HCT116 (cell line): ENCODE measurements around the gene CACNA1S.

Experiments used
- EGR1 ChIP-seq: IDR thresholded peaks from 2 replicates; pipeline ENCODE4 v1.6.1; 2012; ENCODE audit warnings: low read depth
- EZH2 ChIP-seq: fragments of 200-600 bp; sonication (generic); IDR thresholded peaks from 2 replicates; pipeline ENCODE4 v1.6.1; 2017; ENCODE audit warnings: antibody characterized with exemption, mixed run types
- POLR2A ChIP-seq: IDR thresholded peaks from 2 replicates; pipeline ENCODE4 v1.7.0; 2011; ENCODE audit warnings: borderline replicate concordance; ENCODE audit not compliant: insufficient read depth, insufficient read length; ENCODE audit errors: extremely low read depth
- POLR2AphosphoS5 ChIP-seq: IDR thresholded peaks from 2 replicates; pipeline ENCODE4 v1.6.1; 2011; ENCODE audit warnings: mild to moderate bottlenecking, low read depth, low read length, moderate library complexity
- RAD21 ChIP-seq: IDR thresholded peaks from 2 replicates; pipeline ENCODE4 v1.6.1; 2012; ENCODE audit warnings: low read depth, mild to moderate bottlenecking
- REST ChIP-seq: IDR thresholded peaks from 2 replicates; pipeline ENCODE4 v1.6.1; 2012; ENCODE audit warnings: low read depth
- SIN3A ChIP-seq: IDR thresholded peaks from 2 replicates; pipeline ENCODE4 v1.6.1; 2012; ENCODE audit warnings: low read depth
- SP1 ChIP-seq: IDR thresholded peaks from 2 replicates; pipeline ENCODE4 v1.6.1; 2012; ENCODE audit warnings: low read depth
- SRF ChIP-seq: IDR thresholded peaks from 2 replicates; pipeline ENCODE4 v1.6.1; 2012; ENCODE audit warnings: low read depth
- TCF7L2 ChIP-seq: IDR thresholded peaks from 2 replicates; pipeline ENCODE4 v1.7.0; 2011; ENCODE audit warnings: borderline replicate concordance, inconsistent platforms; ENCODE audit not compliant: insufficient read depth, insufficient read length; ENCODE audit errors: extremely low read depth
- YY1 ChIP-seq: IDR thresholded peaks from 2 replicates; pipeline ENCODE4 v1.6.1; 2011; ENCODE audit warnings: low read length, low read depth, moderate library complexity, mild to moderate bottlenecking; ENCODE audit not compliant: insufficient replicate concordance; ENCODE audit errors: extremely low read depth
- ZFX ChIP-seq: fragments of 450-650 bp; IDR thresholded peaks from 2 replicates; pipeline ENCODE4 v1.6.1; 2017
- ZNF274 ChIP-seq: fragments of 200-500 bp; sonication (Bioruptor generic); IDR thresholded peaks from 2 replicates; pipeline ENCODE4 v1.6.1; 2014; ENCODE audit warnings: mild to moderate bottlenecking, low read depth, low read length, inconsistent platforms
- TF ChIP-seq, protein P1 (sequence below), 3 experiments: fragments of 200-600 bp in 1 of 3; sonication (generic) in 1 of 3; IDR thresholded peaks in 2 of 3; conservative IDR thresholded peaks in 1 of 3; 2 replicates each; pipeline ENCODE4 v1.5.1; 2012 to 2017; ENCODE audit warnings: low read depth in 2 of 3, low read length in 2 of 3, antibody characterized with exemption in 1 of 3, borderline replicate concordance in 1 of 3, control low read depth in 1 of 3, mild to moderate bottlenecking in 1 of 3, mixed read lengths in 1 of 3, mixed run types in 1 of 3, moderate library complexity in 1 of 3; ENCODE audit not compliant: insufficient read depth in 1 of 3

DNA sequence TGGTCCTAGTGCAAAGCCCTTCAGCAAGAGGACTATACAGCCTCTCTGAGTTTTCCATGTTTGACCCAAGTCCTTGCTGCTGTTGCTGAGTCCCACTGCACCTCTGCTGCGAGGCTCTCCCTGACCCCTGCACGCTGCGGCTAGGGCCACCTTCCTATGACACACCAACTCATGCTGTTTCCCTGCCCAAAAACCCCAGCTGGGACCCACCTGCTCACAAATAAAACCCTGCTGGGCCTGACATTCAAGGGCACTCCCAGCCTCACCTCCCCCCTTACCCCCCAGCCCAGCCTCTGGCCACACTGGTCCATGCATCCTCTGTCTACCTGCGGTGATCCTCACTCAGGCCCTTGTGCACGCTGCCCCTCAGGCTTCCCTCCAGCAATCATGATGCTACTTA, 27.1 kb upstream of the CACNA1S start:
- TF ChIP-seq ZFX (no peak), TCF7L2 (no peak), POLR2A (no peak), YY1 (no peak), EZH2 (no peak), POLR2AphosphoS5 (no peak), EGR1 (no peak), SP1 (no peak), SRF (no peak), ZNF274 (no peak), RAD21 (no peak), REST (no peak), SIN3A (no peak)
- TF ChIP-seq, protein P1, sequence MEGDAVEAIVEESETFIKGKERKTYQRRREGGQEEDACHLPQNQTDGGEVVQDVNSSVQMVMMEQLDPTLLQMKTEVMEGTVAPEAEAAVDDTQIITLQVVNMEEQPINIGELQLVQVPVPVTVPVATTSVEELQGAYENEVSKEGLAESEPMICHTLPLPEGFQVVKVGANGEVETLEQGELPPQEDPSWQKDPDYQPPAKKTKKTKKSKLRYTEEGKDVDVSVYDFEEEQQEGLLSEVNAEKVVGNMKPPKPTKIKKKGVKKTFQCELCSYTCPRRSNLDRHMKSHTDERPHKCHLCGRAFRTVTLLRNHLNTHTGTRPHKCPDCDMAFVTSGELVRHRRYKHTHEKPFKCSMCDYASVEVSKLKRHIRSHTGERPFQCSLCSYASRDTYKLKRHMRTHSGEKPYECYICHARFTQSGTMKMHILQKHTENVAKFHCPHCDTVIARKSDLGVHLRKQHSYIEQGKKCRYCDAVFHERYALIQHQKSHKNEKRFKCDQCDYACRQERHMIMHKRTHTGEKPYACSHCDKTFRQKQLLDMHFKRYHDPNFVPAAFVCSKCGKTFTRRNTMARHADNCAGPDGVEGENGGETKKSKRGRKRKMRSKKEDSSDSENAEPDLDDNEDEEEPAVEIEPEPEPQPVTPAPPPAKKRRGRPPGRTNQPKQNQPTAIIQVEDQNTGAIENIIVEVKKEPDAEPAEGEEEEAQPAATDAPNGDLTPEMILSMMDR (IDR thresholded peaks at IDR 0.05 in 2 of 3, conservative IDR thresholded peaks at IDR 0.05 in 1 of 3; ENCODE audit: borderline replicate concordance in 1 of 3, insufficient read depth in 1 of 3, low read depth in 2 of 3, low read length in 2 of 3): no peak
